Thyroid gland (tissue), 4 donors: ENCODE data around the gene ARHGAP8. TPM values are rescaled to one million over a fixed set of nuclear protein-coding genes. Genes with fewer than 3 reads are reported as not detected.

Experiments
- DNase-seq, 2 donors: peaks; one replicate each; pipeline ENCODE4 v3.0.0-alpha.2; 2019
- H3K27ac ChIP-seq, 3 donors: fragments of 200-600 bp; sonication (generic); 1 replicate in 2 of 3; 2 replicates in 1 of 3; pipeline ENCODE4 v1.5.1; 2016 to 2019; ENCODE audit warnings: mild to moderate bottlenecking in 1 of 3, moderate library complexity in 1 of 3
- H3K27me3 ChIP-seq: fragments of 200-600 bp; sonication (generic); one replicate; pipeline ENCODE4 v1.5.1; 2019
- H3K36me3 ChIP-seq, 2 donors: fragments of 200-600 bp; sonication (generic); one replicate each; pipeline ENCODE4 v1.5.1; 2016 to 2019
- H3K4me1 ChIP-seq, 2 donors: fragments of 200-600 bp; sonication (generic); one replicate each; pipeline ENCODE4 v1.5.1; 2017 to 2019
- H3K4me3 ChIP-seq, 3 donors: fragments of 200-600 bp; sonication (generic); replicated peaks in 1 of 3; 1 replicate in 2 of 3; 2 replicates in 1 of 3; pipeline ENCODE4 v1.5.1; 2016; ENCODE audit warnings: mild to moderate bottlenecking in 1 of 3
- H3K9me3 ChIP-seq: fragments of 200-600 bp; sonication (generic); one replicate; pipeline ENCODE4 v1.5.1; 2017
- CTCF ChIP-seq, 6 experiments: fragments of 200-600 bp in 3 of 6; fragments of 450-650 bp in 3 of 6; sonication (generic) in 3 of 6; IDR thresholded peaks; one replicate each; pipeline ENCODE4 v1.5.1; 2016 to 2019; ENCODE audit warnings: antibody characterized with exemption in 6 of 6, mild to moderate bottlenecking in 2 of 6, inconsistent platforms in 1 of 6, moderate library complexity in 1 of 6
- POLR2A ChIP-seq, 2 donors: fragments of 450-650 bp; IDR thresholded peaks; one replicate each; pipeline ENCODE4 v1.6.1; 2017; ENCODE audit warnings: antibody characterized with exemption in 2 of 2, mild to moderate bottlenecking in 2 of 2, moderate library complexity in 1 of 2
- WGBS, 2 donors: methylation state at CpG; one replicate each; pipeline ENCODE4 v1.1.5; 2017; 5-methylcytosine and 5-hydroxymethylcytosine counted together
- intact Hi-C: fragments of 100-400 bp; cut with DNase I; formaldehyde crosslinking; loops from one replicate; pipeline ENCODE4 v1.15.1; 2023
- total RNA-seq, 4 donors: library from RNA; depleted of rRNA; stranded (reverse); fragments of >200 nt; gene quantifications; one replicate each; pipeline ENCODE4 v1.2.3, GENCODE V29; 2016

Gene ARHGAP8
- total RNA-seq, 4 donors from 2014 or later: 24.8 to 44.3 (median 28.0) TPM

DNA sequence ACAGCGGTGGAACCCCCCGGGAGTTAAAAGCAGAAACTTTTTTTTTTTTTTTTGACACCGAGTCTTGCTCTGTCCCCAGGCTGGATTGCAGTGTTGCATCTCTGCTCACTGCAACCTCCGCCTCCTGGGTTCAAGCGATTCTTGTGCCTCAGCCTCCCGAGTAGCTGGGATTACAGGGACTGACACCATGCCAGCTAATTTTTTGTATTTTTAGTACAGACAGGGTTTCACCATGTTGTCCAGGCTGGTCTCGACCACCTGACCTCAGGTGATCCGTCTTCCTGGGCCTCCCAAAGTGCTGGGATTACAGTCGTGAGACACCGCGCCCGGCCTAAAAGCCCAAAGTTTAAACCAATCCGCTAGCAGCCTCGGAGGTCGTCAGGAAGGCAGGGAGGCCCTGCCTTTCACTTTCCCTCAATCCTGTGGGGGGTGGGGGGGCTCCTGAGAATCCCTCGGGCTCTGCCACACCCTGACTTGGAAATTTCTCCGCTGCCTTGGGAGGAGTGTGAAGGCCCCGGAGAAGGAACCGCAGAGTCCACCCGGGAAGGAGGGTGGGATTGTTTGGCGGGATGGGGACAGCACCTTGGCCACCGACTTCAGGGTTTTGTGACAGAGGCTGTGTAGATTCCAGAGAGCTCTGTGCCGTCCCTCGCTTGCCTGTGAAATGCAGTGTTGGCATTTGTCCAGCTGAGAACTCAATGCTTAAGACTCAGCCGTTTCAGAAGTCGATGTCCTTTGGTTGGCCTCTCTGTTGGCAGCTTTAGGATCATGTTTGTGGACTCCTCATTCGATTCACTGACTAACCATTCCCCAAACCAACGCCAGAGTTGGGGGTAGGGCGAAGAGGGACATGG, 1.0 kb downstream of the ARHGAP8 start:
- Histone ChIP-seq H3K36me3 (no peaks in the 10 kb centered on the region), H3K9me3 (no peaks in the 10 kb centered on the region), H3K4me1 (peaks cover 35 to 49% of the 10 kb centered on the region in 2 donors), H3K4me3 (peak overlapping the region in 2 of 3 donors; percentile 16 to 45), H3K27me3 (no peaks in the 10 kb centered on the region), H3K27ac (peak overlapping the region; percentile 70 to 90 (median 81))
- TF ChIP-seq POLR2A (IDR thresholded peaks at IDR 0.05) (peak in 1 of 2 donors; percentile 34), CTCF (IDR thresholded peaks at IDR 0.05) (no peak)
- WGBS, 2 donors: 15 to 19% methylated on average over 16 to 29 of the region's 29 CpGs
- DNase-seq: peak; percentile 75
- intact Hi-C loops: no loop called here

- H3K4me3 ChIP-seq: no peak overlapping the region
- 20 to 47% methylated on average over 6 to 7 of the region's 7 CpGs for WGBS, 2 donors
- H3K27me3 ChIP-seq: no peaks in the 10 kb centered on the region
- H3K4me1 ChIP-seq: peaks cover 38 to 55% of the 10 kb centered on the region in 2 donors
- H3K36me3 ChIP-seq: no peaks in the 10 kb centered on the region
- intact Hi-C loops: no loop called here
- peak; percentile 69 to 78 for DNase-seq
- TF ChIP-seq CTCF (IDR thresholded peaks at IDR 0.05) (no peak), POLR2A (IDR thresholded peaks at IDR 0.05) (no peak)
- H3K27ac ChIP-seq: peak overlapping the region; percentile 70 to 90 (median 81)
- H3K9me3 ChIP-seq: no peaks in the 10 kb centered on the region
Measured at GRCh38 chr22:44754998-44755397, 2.6 kb downstream of the ARHGAP8 start.

GRCh38 chr22:44755417-44755816, 3.0 kb downstream of the ARHGAP8 start:
- 33 to 35% methylated on average over 6 of the region's 6 CpGs for WGBS, 2 donors
- H3K36me3 ChIP-seq: no peaks in the 10 kb centered on the region
- no peaks in the 10 kb centered on the region for H3K9me3 ChIP-seq
- DNase-seq: peak; percentile 45 to 58
- H3K27ac ChIP-seq: peak overlapping the region; percentile 70 to 90 (median 81)
- no peaks in the 10 kb centered on the region for H3K27me3 ChIP-seq
- TF ChIP-seq POLR2A (IDR thresholded peaks at IDR 0.05) (peak in 1 of 2 donors; percentile 1), CTCF (IDR thresholded peaks at IDR 0.05) (no peak)
- intact Hi-C loops: no loop called here
- H3K4me3 ChIP-seq: no peak overlapping the region
- peaks cover 38 to 55% of the 10 kb centered on the region in 2 donors for H3K4me1 ChIP-seq

DNA sequence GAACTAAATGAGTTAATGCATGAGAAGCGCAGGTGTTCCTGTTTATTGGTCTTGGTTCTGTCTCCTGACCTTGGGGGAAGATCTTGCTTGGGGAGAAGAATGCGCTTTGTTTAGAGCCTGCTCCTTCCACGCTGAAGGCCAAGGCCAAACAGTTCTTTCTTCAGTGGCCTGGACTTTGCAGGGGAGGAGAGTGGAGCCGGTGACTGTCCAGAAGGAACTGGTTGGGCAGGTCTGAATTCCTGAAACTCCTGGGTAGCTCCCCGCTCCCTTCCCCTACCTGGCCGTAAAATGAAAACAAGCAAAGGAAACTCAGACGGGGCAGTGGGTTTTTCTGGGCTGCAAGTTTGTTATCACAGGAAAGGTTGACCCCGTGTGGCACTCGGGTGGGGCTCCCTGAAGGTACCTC, 3.6 kb downstream of the ARHGAP8 start:
- no peak overlapping the region for H3K4me3 ChIP-seq
- H3K4me1 ChIP-seq: peaks cover 38 to 55% of the 10 kb centered on the region in 2 donors
- H3K36me3 ChIP-seq: no peaks in the 10 kb centered on the region
- no peaks in the 10 kb centered on the region for H3K9me3 ChIP-seq
- TF ChIP-seq POLR2A (IDR thresholded peaks at IDR 0.05): peak in 1 of 2 donors; percentile 14
- TF ChIP-seq CTCF (IDR thresholded peaks at IDR 0.05): no peak
- WGBS, 2 donors: 16 to 36% methylated on average over 9 of the region's 9 CpGs
- intact Hi-C loops: no loop called here
- peak overlapping the region; percentile 70 to 90 (median 81) for H3K27ac ChIP-seq
- peak; percentile 85 to 86 for DNase-seq
- no peaks in the 10 kb centered on the region for H3K27me3 ChIP-seq

DNA sequence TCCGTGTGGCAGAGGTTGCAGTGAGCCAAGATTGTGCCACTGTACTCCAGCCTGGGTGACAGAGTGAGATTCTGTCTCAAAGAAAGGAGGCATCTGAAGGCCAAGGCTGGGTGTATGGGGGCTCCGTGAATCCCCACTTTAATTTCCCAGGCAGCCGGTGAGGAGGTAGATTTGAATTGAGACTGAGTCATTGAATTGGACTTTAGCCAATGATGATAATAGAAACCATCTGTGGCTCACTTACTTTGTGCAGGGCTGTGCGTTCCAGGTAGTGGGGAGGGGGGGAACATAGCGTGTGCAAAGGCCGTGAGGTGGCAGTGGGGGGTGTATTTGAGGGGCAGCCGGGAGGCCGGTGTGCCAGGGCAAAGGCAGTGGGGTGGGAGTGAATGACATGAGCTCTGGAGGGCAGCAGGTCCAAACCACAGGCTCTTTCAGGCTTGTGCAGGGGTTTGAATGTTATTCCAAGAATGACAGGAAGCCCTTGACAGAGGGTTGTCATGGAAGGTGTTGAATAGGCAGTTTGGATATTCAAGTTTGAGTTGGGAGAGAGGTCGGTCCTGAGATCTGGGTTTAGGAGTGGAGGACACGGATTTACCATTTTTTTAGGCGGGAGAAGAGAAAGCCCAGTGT, 6.1 kb downstream of the ARHGAP8 start:
- H3K27ac ChIP-seq: peak overlapping the region in 1 of 3 donors; percentile 33
- intact Hi-C loops: no loop called here

More for the DNA sequence above, 6.1 kb downstream of the ARHGAP8 start:
- 52 to 54% methylated on average over 11 of the region's 11 CpGs for WGBS, 2 donors
- no peaks in the 10 kb centered on the region for H3K36me3 ChIP-seq
- TF ChIP-seq POLR2A (IDR thresholded peaks at IDR 0.05) (no peak), CTCF (IDR thresholded peaks at IDR 0.05) (no peak)
- DNase-seq: no peak
- no peak overlapping the region for H3K4me3 ChIP-seq
- no peaks in the 10 kb centered on the region for H3K9me3 ChIP-seq
- H3K4me1 ChIP-seq: peaks cover 38 to 51% of the 10 kb centered on the region in 2 donors
- H3K27me3 ChIP-seq: no peaks in the 10 kb centered on the region
